A549 (cell line): ENCODE data around the gene NPHP1. TPM values are rescaled to one million over a fixed set of nuclear protein-coding genes. Genes with fewer than 3 reads are reported as not detected.
A peak's percentile ranks its signal among the peaks of the same experiment; 100 is the strongest.

ENCODE experiments used
- ATAC-seq, 2 experiments: fragments of 200-7000 bp in 1 of 2; fragments of >200 bp in 1 of 2; cut with Nextera tagmentation in 1 of 2; cut with Tn5 transposase in 1 of 2; 3 replicates each; pipeline versions ENCODE4 v1.8.0 to v1.9.1; 2018 to 2020; ENCODE audit warnings: mild to moderate bottlenecking in 1 of 2, moderate library complexity in 1 of 2
- CTCF ChIA-PET: fragments of 300-600 bp; sonication (Branson Sonifier 250); formaldehyde crosslinking; extraction: SDS; loops from one replicate; lab custom pipeline; 2021; ENCODE audit warnings: antibody characterized with exemption, inconsistent platforms; lab: Yijun Ruan, JAX
- POLR2A ChIA-PET: fragments of 350-600 bp; formaldehyde crosslinking; extraction: SDS; loops from one replicate; lab custom pipeline; 2021; ENCODE audit warnings: antibody characterized with exemption, inconsistent platforms; lab: Yijun Ruan, JAX
- DNase-seq, 2 experiments: peaks; one replicate each; pipeline versions ENCODE4 v3.0.0 to v3.0.0-alpha.2; 2011 to 2016; ENCODE audit warnings: low read depth in 1 of 2, low spot score in 1 of 2
- FAIRE-seq: peaks from 2 replicates; lab custom pipeline; 2011; peaks lifted over from hg19 to GRCh38; lab: Jason Lieb, UNC
- H3K27ac ChIP-seq, 2 experiments: fragments of >200 bp; sonication (Bioruptor Twin); formaldehyde crosslinking; 3 replicates each; pipeline ENCODE4 v1.5.1; 2016 to 2017
- H3K4me1 ChIP-seq: fragments of >200 bp; sonication (Bioruptor Twin); formaldehyde crosslinking; 3 replicates; pipeline ENCODE4 v1.6.1; 2016
- H3K4me2 ChIP-seq: fragments of >200 bp; sonication (Bioruptor Twin); formaldehyde crosslinking; 3 replicates; pipeline ENCODE4 v1.6.1; 2016
- H3K4me3 ChIP-seq: fragments of >200 bp; sonication (Bioruptor Twin); formaldehyde crosslinking; 3 replicates; pipeline ENCODE4 v1.5.1; 2016
- H3K9me3 ChIP-seq: fragments of >200 bp; sonication (Bioruptor Twin); formaldehyde crosslinking; 3 replicates; pipeline ENCODE4 v1.6.1; 2016
- CBX8 ChIP-seq: fragments of 200-600 bp; sonication (generic); IDR thresholded peaks from 2 replicates; pipeline ENCODE4 v1.6.1; 2016
- CEBPB ChIP-seq, 2 experiments: fragments of >200 bp in 1 of 2; sonication (Bioruptor Twin) in 1 of 2; formaldehyde crosslinking in 1 of 2; IDR thresholded peaks; 2 replicates each; pipeline ENCODE4 v1.6.1; 2012 to 2016
- CHD4 ChIP-seq: fragments of 200-600 bp; sonication (generic); IDR thresholded peaks from 2 replicates; pipeline ENCODE4 v1.6.1; 2016; ENCODE audit warnings: antibody characterized with exemption, mild to moderate bottlenecking, borderline replicate concordance
- E2F6 ChIP-seq: IDR thresholded peaks from 2 replicates; pipeline ENCODE4 v1.6.1; 2012; ENCODE audit warnings: low read depth, borderline replicate concordance
- EP300 ChIP-seq, 2 experiments: fragments of >200 bp; sonication (Bioruptor Twin); formaldehyde crosslinking; IDR thresholded peaks; 2 replicates in 1 of 2; 3 replicates in 1 of 2; pipeline ENCODE4 v1.6.1; 2016 to 2017
- FOSB ChIP-seq: fragments of 250-450 bp; sonication (Bioruptor Pico); IDR thresholded peaks from 2 replicates; pipeline ENCODE4 v1.5.0; 2020; ENCODE audit warnings: mild to moderate bottlenecking, moderate library complexity
- FOSL2 ChIP-seq, 2 experiments: fragments of 450-650 bp in 1 of 2; fragments of >200 bp in 1 of 2; sonication (Bioruptor Twin) in 1 of 2; formaldehyde crosslinking; IDR thresholded peaks; 2 replicates each; pipeline versions ENCODE4 v1.5.0 to v1.6.1; 2016 to 2020; ENCODE audit warnings: mild to moderate bottlenecking in 1 of 2, moderate library complexity in 1 of 2
- FOXS1 ChIP-seq: fragments of 250-450 bp; sonication (Bioruptor Pico); IDR thresholded peaks from 2 replicates; pipeline ENCODE4 v1.5.0; 2020; ENCODE audit warnings: mild to moderate bottlenecking, moderate library complexity
- HDAC2 ChIP-seq: fragments of 200-600 bp; sonication (generic); IDR thresholded peaks from 2 replicates; pipeline ENCODE4 v1.6.1; 2016
- HEYL ChIP-seq: fragments of 250-450 bp; sonication (Bioruptor Pico); IDR thresholded peaks from 2 replicates; pipeline ENCODE4 v1.8.0; 2021; ENCODE audit warnings: mild to moderate bottlenecking, moderate library complexity
- HOXB5 ChIP-seq: fragments of 250-450 bp; sonication (Bioruptor Pico); IDR thresholded peaks from 2 replicates; pipeline ENCODE4 v1.5.0; 2020; ENCODE audit warnings: mild to moderate bottlenecking, moderate library complexity
- JUN ChIP-seq, 2 experiments: fragments of >200 bp; sonication (Bioruptor Twin); formaldehyde crosslinking; IDR thresholded peaks; 2 replicates in 1 of 2; 3 replicates in 1 of 2; pipeline ENCODE4 v1.6.1; 2016 to 2017
- KDM1A ChIP-seq: fragments of 200-600 bp; sonication (generic); IDR thresholded peaks from 2 replicates; pipeline ENCODE4 v1.6.1; 2016; ENCODE audit warnings: low read depth, mild to moderate bottlenecking
- KDM5A ChIP-seq: fragments of 200-600 bp; sonication (generic); IDR thresholded peaks from 2 replicates; pipeline ENCODE4 v1.6.1; 2016; ENCODE audit warnings: antibody characterized with exemption, mild to moderate bottlenecking
- MAFK ChIP-seq: fragments of 450-650 bp; IDR thresholded peaks from 2 replicates; pipeline ENCODE4 v1.6.1; 2014; ENCODE audit not compliant: partially characterized antibody
- MAZ ChIP-seq: fragments of 150-350 bp; IDR thresholded peaks from 2 replicates; pipeline ENCODE4 v1.6.1; 2014; ENCODE audit warnings: antibody characterized with exemption, low read depth, low read length, borderline replicate concordance
- NR3C1 ChIP-seq: fragments of >200 bp; sonication (Bioruptor Twin); formaldehyde crosslinking; IDR thresholded peaks from 3 replicates; pipeline ENCODE4 v1.6.1; 2017
- PBX3 ChIP-seq: IDR thresholded peaks from 2 replicates; pipeline ENCODE4 v1.6.1; 2012
- POLR2A ChIP-seq: IDR thresholded peaks from 2 replicates; pipeline ENCODE4 v1.6.1; 2012; ENCODE audit warnings: mild to moderate bottlenecking, low read length
- POLR2AphosphoS2 ChIP-seq: conservative IDR thresholded peaks from 2 replicates; pipeline ENCODE4 v1.6.1; 2012; ENCODE audit warnings: low read length, improper control_type of control experiment, inconsistent platforms
- RAD21 ChIP-seq, 2 experiments: fragments of >200 bp in 1 of 2; sonication (Bioruptor Twin) in 1 of 2; formaldehyde crosslinking in 1 of 2; IDR thresholded peaks in 1 of 2; conservative IDR thresholded peaks in 1 of 2; 2 replicates in 1 of 2; 3 replicates in 1 of 2; pipeline ENCODE4 v1.6.1; 2012 to 2018; ENCODE audit warnings: inconsistent platforms in 1 of 2
- RFX5 ChIP-seq: fragments of 450-650 bp; IDR thresholded peaks from 2 replicates; pipeline ENCODE4 v1.7.1; 2014; ENCODE audit warnings: antibody characterized with exemption, mild to moderate bottlenecking, moderate library complexity
- SMC3 ChIP-seq: fragments of >200 bp; sonication (Bioruptor Twin); formaldehyde crosslinking; IDR thresholded peaks from 3 replicates; pipeline ENCODE4 v1.6.1; 2018; ENCODE audit warnings: inconsistent platforms
- SREBF2 ChIP-seq: fragments of 450-650 bp; IDR thresholded peaks from 2 replicates; pipeline ENCODE4 v1.6.1; 2014; ENCODE audit warnings: mild to moderate bottlenecking, moderate library complexity
- ZC3H11A ChIP-seq: fragments of 450-650 bp; IDR thresholded peaks from 2 replicates; pipeline ENCODE4 v1.6.1; 2014; ENCODE audit warnings: antibody characterized with exemption, mild to moderate bottlenecking
- WGBS: methylation state at CpG from one replicate; pipeline ENCODE4 v1.1.6; 2017; ENCODE audit errors: missing lambda C conversion rate; 5-methylcytosine and 5-hydroxymethylcytosine counted together
- polyA plus RNA-seq, 4 experiments: library from polyadenylated mRNA; depleted of rRNA in 3 of 4; stranded (reverse); fragments of >200 nt; fragmentation: RNase III in 1 of 4; extraction: RNeasy Plus Mini Kit Qiagen cat#74134 plus additional on column Dnase treatment in 1 of 4; gene quantifications; 2 replicates in 3 of 4; 3 replicates in 1 of 4; pipeline ENCODE4 v1.2.3, GENCODE V29; 2011 to 2017
- TF ChIP-seq, protein P1 (sequence below): fragments of >200 bp; sonication (Bioruptor Twin); formaldehyde crosslinking; IDR thresholded peaks from 2 replicates; pipeline ENCODE4 v1.6.1; 2016
- TF ChIP-seq, protein P2 (sequence below): fragments of 250-450 bp; sonication (Bioruptor Pico); IDR thresholded peaks from 2 replicates; pipeline ENCODE4 v1.5.0; 2020; ENCODE audit warnings: low read depth, mild to moderate bottlenecking, moderate library complexity

The NPHP1 gene
- polyA plus RNA-seq, 2 of the 4 experiments (the other 2 are of a cell fraction) = 8.4 to 15.4 TPM

DNA sequence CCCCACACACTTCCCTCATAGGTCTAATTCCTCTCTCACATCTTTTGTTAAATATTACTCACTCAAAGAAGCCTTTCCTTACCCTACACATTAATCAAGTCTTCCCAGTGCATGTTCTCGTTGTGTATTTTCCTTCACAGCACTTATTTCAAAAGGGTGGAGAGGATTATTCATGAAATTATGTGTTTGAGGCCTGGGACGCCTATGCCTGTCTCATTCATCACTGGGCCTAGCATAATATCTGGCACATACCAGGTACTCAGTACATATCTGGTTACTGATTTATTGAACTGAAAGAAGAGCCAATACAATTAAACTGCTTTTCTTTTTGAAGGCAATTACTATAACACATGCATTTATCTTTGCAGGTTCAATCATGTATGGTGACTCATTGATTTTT is 74.1 kb downstream of the NPHP1 start:
- WGBS = 76% methylated on average over 2 of the region's 2 CpGs
- ATAC-seq (no peak), FAIRE-seq (no peak), DNase-seq (no peak)
- Histone ChIP-seq H3K4me1 (no peaks in the 10 kb centered on the region), H3K4me3 (no peak overlapping the region), H3K9me3 (0 out of 3 replicates have a peak, but pooled peaks cover 12% of the 10 kb centered on the region), H3K27ac (no peak overlapping the region), H3K4me2 (no peak overlapping the region)
- CTCF ChIA-PET = interaction anchor here (1.0 kb wide), 1 partner anchor 15 kb away, joined by 6 read pairs; the partner anchor contains the start of gene MALL
- POLR2A ChIA-PET = no interaction called here
- no peak for TF ChIP-seq FOSB (CRISPR knock-in tag)
- TF ChIP-seq FOSL2 (IDR thresholded peaks at IDR 0.05) = no peak
- peak; percentile 6; the same call in 1 of the 2 replicates for TF ChIP-seq FOSL2 (CRISPR knock-in tag; IDR thresholded peaks at IDR 0.05)

DNA sequence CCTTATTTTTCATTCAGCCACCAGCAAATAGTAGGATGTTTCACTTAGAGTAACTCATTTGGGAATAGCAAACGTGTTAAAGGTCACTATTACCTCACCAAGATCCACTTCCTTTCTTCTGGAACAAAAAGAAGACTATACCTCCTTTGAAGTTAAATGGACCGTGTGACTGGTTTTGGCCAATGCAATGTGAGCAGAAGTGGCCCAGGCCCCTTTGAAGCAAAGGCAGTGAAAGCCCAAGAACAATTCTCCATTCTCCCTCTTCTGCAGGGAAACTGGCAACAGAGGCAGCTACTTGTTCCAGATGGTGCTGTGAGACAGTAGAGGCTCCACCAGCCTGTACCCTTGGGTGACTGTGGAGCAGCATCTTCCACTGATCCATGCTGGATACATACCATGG is 77.9 kb downstream of the NPHP1 start:
- ATAC-seq = no peak
- Histone ChIP-seq H3K27ac (no peak overlapping the region), H3K4me1 (no peaks in the 10 kb centered on the region), H3K4me2 (no peak overlapping the region), H3K4me3 (no peak overlapping the region), H3K9me3 (no peaks in the 10 kb centered on the region)
- CTCF ChIA-PET = interaction anchor here (1.4 to 2.7 kb wide), 2 partner anchors 10 to 31 kb away, joined by 8 read pairs; partner anchors contain the start of gene MALL
- WGBS = 71% methylated on average over 2 of the region's 2 CpGs
- TF ChIP-seq HEYL (CRISPR knock-in tag) (no peak), MAFK (no peak)
- no peak for DNase-seq
- no peak for FAIRE-seq
- POLR2A ChIA-PET = no interaction called here

DNA sequence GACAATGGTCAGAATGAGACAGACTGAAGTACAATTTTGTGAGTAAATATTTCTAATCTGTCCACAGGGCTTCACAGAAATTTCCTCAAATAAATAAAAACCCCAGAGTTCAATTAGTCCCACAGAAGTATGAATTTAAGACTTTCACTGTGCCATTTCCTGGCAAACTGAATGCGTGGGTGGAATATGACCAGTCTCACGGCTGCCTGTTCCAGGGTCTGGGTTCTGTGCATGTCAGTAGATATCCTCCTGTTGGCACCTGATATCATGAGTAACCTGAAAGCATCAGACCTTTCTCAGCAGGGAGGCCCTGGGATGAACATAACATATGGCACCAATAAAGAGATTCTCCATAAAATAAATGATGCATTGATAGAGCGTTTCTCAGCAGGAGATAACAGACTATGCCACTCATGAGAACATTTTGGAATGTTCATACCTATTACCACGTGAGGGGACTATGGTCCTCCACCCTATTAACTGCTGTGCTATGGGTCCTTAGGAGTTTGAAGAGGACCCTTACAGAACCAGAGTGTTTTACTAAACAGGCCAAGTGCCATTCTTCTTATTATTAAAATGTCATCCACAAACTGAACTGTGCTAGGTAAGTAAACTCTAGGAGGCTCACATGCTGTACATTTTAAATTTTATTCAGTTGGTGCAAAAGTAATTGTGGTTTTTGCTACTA is 78.6 kb downstream of the NPHP1 start:
- FAIRE-seq = no peak
- no peak overlapping the region for H3K4me2 ChIP-seq

GRCh38 chr2:110124939-110125691 is 79.7 kb downstream of the NPHP1 start:
- Histone ChIP-seq H3K4me2 (no peak overlapping the region), H3K4me1 (no peaks in the 10 kb centered on the region), H3K27ac (no peak overlapping the region), H3K9me3 (no peaks in the 10 kb centered on the region), H3K4me3 (no peak overlapping the region)
- WGBS = 84% methylated on average over 6 of the region's 6 CpGs
- POLR2A ChIA-PET = no interaction called here
- no peak for DNase-seq
- FAIRE-seq = no peak
- no peak for ATAC-seq
- CTCF ChIA-PET = interaction anchor here (0.8 to 2.0 kb wide), 2 partner anchors 9 to 31 kb away, joined by 3 to 12 read pairs; partner anchors contain the start of gene MALL
- TF ChIP-seq, protein P1, sequence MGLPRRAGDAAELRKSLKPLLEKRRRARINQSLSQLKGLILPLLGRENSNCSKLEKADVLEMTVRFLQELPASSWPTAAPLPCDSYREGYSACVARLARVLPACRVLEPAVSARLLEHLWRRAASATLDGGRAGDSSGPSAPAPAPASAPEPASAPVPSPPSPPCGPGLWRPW = no peak
- TF ChIP-seq SREBF2 = no peak
- TF ChIP-seq KDM1A = no peak
- no peak for TF ChIP-seq POLR2A
- no peak for TF ChIP-seq ZC3H11A
- TF ChIP-seq E2F6 = no peak
- no peak for TF ChIP-seq MAZ
- no peak for TF ChIP-seq NR3C1
- no peak for TF ChIP-seq KDM5A
- no peak for TF ChIP-seq CHD4
- TF ChIP-seq CEBPB (IDR thresholded peaks at IDR 0.05) = no peak
- TF ChIP-seq RAD21 (conservative IDR thresholded peaks at IDR 0.05 in 1 of 2, IDR thresholded peaks at IDR 0.05 in 1 of 2) = no peak
- TF ChIP-seq, protein P2, sequence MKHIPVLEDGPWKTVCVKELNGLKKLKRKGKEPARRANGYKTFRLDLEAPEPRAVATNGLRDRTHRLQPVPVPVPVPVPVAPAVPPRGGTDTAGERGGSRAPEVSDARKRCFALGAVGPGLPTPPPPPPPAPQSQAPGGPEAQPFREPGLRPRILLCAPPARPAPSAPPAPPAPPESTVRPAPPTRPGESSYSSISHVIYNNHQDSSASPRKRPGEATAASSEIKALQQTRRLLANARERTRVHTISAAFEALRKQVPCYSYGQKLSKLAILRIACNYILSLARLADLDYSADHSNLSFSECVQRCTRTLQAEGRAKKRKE = no peak
- no peak for TF ChIP-seq CBX8

More for the DNA sequence above, 78.6 kb downstream of the NPHP1 start:
- Histone ChIP-seq H3K9me3 (no peaks in the 10 kb centered on the region), H3K27ac (no peak overlapping the region), H3K4me1 (no peaks in the 10 kb centered on the region), H3K4me3 (no peak overlapping the region)
- WGBS = 77% methylated on average over 4 of the region's 4 CpGs
- TF ChIP-seq POLR2AphosphoS2 (no peak), RFX5 (no peak), E2F6 (no peak), SMC3 (no peak), CEBPB (IDR thresholded peaks at IDR 0.05) (no peak), JUN (IDR thresholded peaks at IDR 0.05) (no peak), PBX3 (no peak), NR3C1 (no peak), FOXS1 (CRISPR knock-in tag) (no peak), MAZ (no peak), CBX8 (no peak), HDAC2 (no peak), POLR2A (no peak), EP300 (IDR thresholded peaks at IDR 0.05) (no peak), HOXB5 (no peak)
- no peak for DNase-seq
- ChIA-PET CTCF (interaction anchor here (2.0 kb wide), 1 partner anchor 10 kb away, joined by 12 read pairs; the partner anchor contains the start of gene MALL), POLR2A (no interaction called here)
- no peak for ATAC-seq
